H1 (cell line): ENCODE results near the gene GRM1.

Source experiments
- EGR1 ChIP-seq: IDR thresholded peaks from 2 replicates; pipeline ENCODE4 v1.6.1; 2011; ENCODE audit warnings: low read depth, low read length, borderline replicate concordance
- TAF1 ChIP-seq: IDR thresholded peaks from 2 replicates; pipeline ENCODE4 v1.6.1; 2011; ENCODE audit warnings: mild to moderate bottlenecking, low read depth, low read length
- TF ChIP-seq, protein P1 (sequence below), 3 experiments: IDR thresholded peaks; 1 replicate in 2 of 3; 2 replicates in 1 of 3; pipeline versions ENCODE4 v1.5.1 to v1.6.1; 2011; ENCODE audit warnings: low read length in 3 of 3, mild to moderate bottlenecking in 3 of 3, inconsistent platforms in 2 of 3, low read depth in 1 of 3, moderate library complexity in 1 of 3; ENCODE audit not compliant: insufficient read depth in 1 of 3; ENCODE audit errors: control extremely low read depth in 1 of 3

GRCh38 chr6:146481527-146481926, 452.7 kb downstream of the GRM1 start:
- TF ChIP-seq TAF1 (no peak), EGR1 (no peak)
- TF ChIP-seq, protein P1, sequence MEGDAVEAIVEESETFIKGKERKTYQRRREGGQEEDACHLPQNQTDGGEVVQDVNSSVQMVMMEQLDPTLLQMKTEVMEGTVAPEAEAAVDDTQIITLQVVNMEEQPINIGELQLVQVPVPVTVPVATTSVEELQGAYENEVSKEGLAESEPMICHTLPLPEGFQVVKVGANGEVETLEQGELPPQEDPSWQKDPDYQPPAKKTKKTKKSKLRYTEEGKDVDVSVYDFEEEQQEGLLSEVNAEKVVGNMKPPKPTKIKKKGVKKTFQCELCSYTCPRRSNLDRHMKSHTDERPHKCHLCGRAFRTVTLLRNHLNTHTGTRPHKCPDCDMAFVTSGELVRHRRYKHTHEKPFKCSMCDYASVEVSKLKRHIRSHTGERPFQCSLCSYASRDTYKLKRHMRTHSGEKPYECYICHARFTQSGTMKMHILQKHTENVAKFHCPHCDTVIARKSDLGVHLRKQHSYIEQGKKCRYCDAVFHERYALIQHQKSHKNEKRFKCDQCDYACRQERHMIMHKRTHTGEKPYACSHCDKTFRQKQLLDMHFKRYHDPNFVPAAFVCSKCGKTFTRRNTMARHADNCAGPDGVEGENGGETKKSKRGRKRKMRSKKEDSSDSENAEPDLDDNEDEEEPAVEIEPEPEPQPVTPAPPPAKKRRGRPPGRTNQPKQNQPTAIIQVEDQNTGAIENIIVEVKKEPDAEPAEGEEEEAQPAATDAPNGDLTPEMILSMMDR (IDR thresholded peaks at IDR 0.05; ENCODE audit: control extremely low read depth in 1 of 3, insufficient read depth in 1 of 3, low read depth in 1 of 3, low read length in 3 of 3) = no peak
